Panc1 (cell line): Measurements from ENCODE around the gene CNKSR3.

ENCODE experiments used
- TCF7L2 ChIP-seq: IDR thresholded peaks from 2 replicates; pipeline ENCODE4 v1.6.1; 2011; ENCODE audit warnings: mild to moderate bottlenecking, low read depth, low read length, inconsistent platforms
- TF ChIP-seq, protein P1 (sequence below): fragments of 450-650 bp; IDR thresholded peaks from 2 replicates; pipeline ENCODE4 v1.5.1; 2017; ENCODE audit warnings: mild to moderate bottlenecking

DNA sequence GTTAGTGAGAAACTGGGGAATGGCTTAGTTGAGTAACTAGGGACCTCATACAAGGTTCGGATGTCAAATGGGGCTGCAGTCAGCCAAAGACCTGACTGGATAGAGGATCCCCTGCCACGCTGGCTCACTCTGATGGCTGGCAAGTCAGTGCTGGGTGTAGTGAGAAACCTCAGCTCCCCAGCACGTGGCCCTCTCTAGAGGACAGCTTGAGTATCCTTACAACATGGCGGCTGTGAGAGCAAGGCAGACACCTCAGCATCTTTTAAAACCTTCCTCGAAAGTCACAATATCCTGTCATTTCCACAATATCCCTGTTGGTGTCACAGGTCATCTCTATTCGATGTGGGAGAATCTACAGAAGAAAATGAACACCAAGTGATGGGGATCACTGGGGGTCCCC, 127.2 kb downstream of the CNKSR3 start:
- TF ChIP-seq, protein P1, sequence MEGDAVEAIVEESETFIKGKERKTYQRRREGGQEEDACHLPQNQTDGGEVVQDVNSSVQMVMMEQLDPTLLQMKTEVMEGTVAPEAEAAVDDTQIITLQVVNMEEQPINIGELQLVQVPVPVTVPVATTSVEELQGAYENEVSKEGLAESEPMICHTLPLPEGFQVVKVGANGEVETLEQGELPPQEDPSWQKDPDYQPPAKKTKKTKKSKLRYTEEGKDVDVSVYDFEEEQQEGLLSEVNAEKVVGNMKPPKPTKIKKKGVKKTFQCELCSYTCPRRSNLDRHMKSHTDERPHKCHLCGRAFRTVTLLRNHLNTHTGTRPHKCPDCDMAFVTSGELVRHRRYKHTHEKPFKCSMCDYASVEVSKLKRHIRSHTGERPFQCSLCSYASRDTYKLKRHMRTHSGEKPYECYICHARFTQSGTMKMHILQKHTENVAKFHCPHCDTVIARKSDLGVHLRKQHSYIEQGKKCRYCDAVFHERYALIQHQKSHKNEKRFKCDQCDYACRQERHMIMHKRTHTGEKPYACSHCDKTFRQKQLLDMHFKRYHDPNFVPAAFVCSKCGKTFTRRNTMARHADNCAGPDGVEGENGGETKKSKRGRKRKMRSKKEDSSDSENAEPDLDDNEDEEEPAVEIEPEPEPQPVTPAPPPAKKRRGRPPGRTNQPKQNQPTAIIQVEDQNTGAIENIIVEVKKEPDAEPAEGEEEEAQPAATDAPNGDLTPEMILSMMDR, result no peak
- no peak for TF ChIP-seq TCF7L2
